ENCODE data around the gene THAP8.
A peak's percentile ranks its signal among the peaks of the same experiment; 100 is the strongest.
"Not testable (repeated sequence)": the region's sequence is repeated elsewhere in the genome, so short reads cannot be mapped to it uniquely, and the experiment has no call there.

THAP8 gene

DNA sequence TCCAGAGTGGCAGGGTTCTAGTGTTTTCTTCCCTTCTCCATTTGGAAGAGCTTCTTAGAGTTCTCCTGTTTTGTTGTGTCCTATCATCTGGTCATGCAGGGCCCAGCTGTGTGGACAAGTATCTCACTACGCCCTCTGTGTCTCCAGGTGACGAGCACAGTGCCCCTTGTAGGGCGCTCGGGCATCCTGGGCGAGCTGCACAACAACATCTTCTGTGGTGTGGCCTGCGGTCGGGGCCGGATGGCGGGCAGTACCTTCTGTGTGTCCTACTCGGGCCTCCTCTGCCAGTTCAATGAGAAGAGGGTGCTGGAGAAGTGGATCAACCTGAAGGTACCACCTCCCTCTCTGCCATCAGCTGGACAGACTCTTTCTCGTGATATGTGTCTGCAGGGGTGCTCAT, 13.6 kb upstream of the THAP8 start:
- no peak for DNase-seq

DNA sequence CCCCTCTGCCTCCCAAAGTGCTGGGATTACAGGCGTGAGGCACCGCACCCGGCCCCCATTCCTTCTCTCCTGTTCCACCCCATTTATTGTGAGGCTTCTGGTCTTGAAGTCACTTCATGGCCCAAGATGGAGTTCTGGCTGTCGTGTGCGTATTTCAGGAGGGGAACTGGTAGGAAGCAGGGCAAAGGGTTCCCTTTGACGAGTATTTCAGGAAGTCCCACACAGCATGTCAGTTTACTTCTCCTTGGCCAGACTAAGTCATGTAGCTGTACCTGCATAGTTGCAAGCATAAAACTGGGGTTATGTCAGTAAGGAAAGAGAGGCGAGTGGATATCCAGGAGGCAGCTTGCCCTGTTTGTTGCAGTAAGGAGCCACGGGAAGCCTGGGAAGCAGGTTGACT, 10.7 kb upstream of the THAP8 start:
- no peak for DNase-seq

DNA sequence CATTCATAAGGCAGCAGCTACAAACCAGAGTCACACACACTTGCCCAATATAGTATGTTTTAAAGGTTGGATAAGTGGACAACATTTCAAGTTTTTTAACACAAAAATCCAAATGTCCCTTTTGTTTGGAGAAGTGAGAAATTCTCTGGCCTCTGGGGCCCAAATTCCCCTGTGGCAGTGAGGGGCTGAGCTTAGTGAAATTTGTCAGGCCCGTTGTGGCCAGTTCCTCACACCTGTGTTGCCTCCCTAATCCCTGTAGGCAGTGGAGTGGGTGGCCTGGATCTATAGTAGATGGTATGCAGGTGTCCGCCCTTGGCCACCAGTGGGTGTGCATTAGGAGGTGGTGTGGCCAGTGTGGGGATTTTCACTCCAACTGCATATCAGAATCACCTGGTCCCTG, 7.3 kb upstream of the THAP8 start:
- no peak for DNase-seq

DNA sequence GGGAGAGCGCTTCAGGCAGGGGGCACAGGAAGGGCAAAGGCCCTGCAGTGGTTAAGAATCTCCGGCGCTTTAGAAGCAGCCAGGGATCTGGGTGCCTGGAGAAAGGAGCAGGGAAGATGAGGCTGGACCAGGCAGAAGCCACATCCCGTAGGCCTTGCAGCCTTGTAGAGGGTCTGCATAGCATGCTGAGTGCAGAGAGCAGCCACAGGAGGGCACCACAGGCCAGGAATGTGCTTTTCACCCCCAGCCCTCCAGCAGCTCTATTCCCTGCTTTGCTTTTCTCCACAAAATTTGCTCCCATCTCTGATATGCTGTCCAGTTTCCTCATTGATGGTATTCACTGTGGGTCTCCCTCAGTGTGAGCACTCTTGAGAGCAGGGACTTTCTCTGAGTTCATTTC, 6.3 kb upstream of the THAP8 start:
- DNase-seq, result no peak

DNA sequence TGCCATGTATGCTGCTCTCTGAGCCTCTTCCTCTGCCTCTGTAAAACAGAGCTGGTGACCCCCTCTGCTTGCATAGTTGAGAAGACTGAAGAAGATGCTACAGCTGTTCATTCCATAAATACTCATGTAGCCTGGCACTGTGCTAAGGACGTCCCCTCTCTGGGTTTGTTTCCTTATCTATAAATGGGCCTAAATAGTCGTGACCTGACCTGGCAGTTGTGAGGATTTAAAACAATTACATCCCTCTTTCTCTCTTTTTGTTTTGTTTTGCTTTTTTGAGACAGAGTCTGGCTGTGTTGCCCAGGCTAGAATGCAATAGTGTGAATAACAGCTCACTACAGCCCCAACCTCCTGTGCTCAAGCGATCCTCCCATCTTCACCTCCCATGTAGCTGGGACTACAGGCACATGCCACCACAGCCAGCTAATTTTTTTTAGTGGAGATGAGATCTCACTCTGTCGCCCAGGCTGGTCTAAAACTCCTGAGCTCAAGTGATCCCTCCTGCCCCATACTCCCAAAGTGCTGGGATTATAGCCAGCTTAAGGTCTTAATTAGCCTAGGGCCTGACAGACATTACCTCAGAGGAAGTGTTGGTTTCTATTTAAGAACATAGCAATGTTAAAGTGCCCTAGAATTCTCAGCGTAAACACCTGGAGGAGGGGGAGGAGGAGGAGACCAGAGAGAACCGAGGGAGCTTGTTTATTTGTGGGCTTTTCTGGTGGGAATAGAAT, 5.3 kb upstream of the THAP8 start:
- no peak for DNase-seq

DNA sequence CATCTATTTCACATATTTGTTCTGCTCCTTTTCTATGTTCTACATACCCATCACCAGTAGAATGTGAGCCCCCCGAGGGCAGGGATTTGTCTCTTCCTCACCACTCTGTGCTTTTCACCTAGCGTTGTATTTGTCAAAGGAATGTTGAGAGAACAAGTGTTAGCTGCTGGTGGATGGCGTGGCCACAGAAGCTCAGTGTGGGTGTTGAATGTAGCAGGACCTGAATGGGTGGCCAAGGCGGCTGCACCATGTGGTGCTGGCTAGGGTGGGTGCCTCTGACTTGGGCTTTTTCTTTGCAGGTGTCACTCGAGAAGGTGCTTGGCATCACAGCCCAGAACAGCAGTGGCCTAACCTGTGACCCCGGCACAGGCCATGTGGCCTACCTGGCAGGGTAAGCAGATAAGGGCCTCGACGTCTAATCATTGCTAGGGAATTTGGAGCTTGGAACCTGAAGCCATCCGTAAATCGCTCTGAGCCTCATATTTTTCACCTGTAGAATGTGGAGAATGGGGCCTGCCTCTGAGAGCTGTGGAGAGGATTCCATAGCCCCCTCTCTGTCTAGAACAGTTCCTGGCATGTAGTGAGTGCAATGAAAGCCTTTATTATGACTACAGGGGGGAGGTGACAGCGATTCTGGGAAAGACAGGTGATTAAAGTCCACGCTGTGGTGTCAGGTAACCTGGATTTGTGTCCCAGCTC, 4.5 kb upstream of the THAP8 start:
- DNase-seq, result no peak

DNA sequence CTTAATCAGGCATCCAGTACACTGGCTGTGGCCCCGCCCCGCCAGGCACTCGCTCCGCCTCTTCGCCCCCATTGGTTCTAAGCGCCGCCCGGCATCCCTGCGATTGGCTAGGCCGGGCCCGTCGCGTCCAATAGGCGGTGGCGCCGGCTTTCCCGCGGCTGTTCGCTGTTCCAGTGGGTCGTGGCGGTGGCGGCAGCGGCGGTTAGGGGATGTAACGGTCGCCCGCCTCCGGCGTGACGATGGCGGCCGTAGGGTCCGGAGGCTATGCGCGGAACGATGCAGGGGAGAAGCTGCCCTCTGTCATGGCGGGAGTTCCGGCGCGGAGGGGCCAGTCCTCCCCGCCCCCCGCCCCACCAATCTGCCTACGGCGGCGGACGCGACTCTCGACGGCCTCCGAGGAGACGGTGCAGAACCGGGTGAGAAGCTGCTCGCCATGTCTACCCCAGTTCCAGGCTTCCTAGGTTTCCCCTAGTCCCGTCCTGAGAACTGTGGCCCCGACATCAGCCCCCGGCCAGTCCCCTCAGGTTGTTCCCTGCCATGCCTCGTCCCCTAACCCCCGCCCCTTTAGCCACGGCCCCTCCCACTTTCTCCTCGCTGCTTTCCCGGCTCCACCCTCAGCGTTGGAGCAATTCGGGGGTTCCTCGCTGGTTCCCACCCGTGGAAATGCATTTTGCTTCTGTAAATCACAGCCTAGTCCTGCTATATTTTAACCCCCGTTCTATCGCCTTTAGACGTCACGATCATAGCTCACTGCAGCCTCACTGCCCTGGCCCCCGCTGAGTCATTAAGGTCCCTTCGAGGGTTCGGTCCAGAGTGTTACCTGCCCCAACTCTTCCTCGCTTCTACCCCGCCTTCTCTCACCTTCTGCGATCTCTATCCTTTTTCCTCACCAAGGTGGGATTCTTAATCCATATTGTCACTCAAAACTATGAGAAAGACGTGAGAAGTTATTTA, 925 bp upstream of the THAP8 start, which contains the start of gene WDR62:
Gene WDR62, plus strand, starts transcription at position 165 of the 954 bp plus-strand sequence. Its CDS starts 75 bp downstream, at position 240.
- DNase-seq, result peak; percentile 92

DNA sequence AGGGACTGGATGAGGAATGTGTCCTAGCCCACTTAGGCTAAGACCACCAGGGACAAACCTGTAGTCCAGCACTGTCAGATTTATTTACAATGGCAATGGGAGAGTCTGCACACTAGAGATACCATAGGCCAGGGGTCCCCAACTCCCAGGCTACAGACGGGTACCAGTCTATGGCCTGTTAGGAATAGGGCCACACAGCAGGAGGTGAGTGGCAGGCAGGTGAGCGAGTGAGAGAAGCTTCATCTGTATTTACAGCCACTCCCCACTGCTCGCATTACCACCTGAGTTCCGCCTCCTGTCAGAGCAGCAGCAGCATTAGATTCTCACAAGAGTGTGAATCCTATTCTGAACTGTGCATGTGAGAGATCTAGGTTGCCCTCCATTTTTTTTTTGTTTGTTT, 2.4 kb downstream of the THAP8 start:
- no peak for DNase-seq

DNA sequence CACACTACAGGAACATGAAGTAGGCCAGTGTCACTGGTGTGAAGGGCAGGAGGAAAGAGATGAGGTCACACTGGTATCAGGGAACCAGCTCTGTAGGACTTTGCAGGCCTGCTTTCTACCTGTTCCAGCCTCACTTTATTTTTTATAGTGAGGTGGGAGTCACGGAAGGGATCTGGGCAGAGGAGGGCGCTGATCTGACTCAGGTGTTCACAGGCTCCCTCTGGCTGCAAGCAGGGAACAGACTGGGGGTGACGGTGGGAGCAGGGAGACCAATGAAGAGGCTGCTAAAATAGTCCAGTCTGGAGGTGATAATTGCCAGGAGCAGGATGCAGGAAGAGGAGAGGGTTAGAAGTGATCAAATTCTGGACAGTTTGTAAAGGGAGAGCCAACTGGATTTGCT, 2.8 kb downstream of the THAP8 start:
- no peak for DNase-seq

DNA sequence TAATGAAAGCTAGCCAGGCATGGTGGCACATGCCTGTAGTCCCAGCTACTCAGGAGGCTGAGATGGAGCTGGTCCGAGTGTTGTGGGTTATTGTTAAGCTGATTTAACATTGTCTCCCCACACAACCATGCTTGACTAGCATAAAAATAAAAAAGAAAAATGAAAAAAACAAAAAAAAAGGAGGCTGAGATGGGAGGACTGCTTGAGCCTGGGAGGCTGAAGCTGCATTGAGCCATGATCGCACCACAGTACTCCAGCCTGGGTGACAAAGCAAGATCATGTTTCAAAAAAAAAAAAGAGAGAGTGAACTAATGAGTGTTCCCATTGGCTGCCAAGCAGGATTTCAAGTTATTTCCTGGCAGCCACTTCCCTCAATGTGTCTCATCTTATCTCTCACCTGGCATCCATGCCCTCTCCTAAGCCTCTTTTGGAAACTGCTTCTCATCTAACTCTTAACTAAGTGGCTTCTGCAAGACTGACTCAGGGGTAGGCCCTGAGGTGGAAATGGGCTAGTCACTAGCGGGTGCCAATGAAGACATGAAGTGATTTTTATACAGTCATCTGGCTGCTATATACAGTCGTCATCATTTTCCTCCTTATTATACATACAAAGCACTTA, 4.9 kb downstream of the THAP8 start:
- peak; percentile 24 for DNase-seq

DNA sequence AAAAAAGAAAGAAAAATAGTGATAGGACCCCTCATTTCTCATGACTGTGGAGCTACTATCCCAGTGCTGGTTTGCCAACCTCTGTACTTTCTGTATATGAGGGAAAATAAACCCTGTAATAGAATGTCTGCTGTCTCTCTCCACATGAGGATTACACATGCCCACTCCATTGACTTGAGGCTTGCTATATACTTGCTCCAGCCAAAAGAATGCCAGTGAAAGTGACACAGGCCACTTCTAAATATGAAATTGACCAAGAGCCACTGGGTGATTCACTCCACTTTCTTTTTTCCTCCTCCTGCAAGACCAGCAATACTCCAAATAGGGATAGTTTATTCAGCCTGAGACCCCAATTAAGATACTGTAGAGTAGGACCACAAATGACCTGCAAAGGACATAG, 6.2 kb downstream of the THAP8 start:
- DNase-seq, result no peak

DNA sequence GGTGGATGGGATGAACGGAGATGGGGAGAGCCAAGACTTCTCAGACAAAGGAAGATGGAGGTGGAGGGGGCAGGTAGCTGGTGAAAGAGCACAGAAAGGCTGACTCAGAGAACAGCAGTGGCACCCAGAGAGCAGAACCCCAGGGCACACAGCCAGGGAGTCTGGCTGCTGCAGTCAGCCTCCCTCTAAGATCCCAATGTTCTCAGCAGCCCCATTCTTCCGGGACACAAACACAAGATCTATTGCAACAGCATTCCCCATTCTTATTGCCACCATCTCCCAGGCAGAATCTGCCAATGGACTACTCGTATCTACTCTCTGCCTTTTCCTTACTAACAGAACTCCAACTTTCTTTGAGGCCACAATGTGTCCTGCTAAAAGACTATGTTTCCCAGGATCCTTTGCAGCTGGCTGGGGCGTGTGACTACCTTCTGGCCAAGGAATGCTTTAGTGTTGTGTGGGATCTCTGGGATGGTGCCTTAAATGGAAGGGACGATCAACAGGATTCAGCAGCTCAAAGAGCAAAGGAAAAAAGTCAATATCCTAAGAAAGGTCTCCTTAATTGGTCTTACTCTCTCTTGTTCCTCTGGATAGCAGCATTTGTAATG, 7.5 kb downstream of the THAP8 start:
- DNase-seq, result no peak

DNA sequence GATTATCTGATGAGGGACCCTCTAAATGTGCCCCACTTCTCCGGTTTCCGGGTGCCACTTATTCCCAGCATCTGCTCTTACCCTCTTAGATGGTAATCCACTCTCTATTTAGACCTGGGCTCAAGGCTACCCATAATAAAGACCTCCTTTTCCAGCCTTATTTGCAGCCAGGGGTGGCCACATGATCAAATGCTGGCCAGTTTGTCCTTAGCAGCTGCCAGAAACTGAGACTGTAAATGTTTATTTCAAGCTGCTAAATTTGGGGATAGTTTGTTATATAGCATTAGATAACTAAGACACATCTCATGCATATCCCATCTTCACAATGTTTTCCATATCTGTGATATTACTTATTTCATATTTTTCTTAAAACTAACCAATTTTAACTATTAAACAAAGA, 10.1 kb downstream of the THAP8 start:
- DNase-seq, result no peak

DNA sequence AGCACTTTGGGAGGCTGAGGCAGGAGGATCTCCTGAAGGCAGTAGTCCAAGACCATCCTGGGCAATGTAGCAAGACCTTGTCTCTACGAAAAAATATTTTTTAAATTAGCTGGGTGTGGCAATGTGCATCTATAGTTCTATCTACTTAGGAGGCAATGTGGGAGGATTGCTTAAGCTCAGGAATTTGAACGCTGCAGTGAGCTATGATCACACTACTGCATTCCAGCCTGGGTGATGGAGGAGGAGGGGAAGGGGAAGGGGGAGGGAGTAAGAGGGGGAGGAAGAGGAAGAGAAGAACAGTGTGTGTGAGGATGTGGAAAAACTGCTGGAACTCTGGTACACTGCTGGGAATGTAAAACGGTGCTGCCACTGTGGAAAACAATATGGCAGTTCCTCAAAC, 12.3 kb downstream of the THAP8 start:
- DNase-seq, result no peak

DNA sequence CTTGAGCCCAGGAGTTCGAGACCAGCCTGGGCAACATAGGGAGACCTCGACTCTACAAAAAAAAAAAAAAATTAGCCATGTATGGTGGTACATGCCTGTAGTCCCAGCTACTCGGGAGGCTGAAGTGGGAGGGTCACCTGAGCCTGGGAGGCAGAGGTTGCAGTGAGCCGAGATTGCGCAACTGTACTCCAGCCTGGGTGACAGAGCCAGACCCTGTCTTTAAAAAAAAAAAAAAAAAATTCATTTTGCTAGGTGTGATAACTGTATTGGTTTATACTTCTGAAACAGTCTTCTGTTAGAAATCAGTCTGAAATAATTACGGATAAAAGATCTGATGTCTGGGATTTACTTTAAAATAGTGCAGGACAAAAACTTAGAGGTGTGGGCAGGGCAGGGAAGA, 13.0 kb downstream of the THAP8 start:
- DNase-seq, result not testable (repeated sequence)

DNA sequence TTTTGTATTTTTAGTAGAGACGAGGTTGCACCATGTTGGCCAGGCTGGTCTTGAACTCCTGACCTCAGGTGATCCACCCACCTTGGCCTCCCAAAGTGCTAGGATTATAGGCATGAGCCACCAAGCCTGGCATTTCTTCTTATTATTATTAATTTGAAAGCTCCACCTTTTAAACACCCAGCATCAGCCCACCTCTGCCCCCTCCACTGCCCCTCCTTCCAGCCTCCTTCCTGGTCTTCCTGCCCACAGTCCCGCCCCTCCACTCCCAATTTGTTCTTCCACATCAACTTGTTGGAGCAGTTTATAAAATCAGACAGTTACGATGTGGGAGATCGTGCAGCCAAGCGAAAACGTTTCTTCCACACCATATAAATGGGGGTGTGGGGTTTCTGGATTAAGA, 13.6 kb downstream of the THAP8 start:
- DNase-seq, result no peak

DNA sequence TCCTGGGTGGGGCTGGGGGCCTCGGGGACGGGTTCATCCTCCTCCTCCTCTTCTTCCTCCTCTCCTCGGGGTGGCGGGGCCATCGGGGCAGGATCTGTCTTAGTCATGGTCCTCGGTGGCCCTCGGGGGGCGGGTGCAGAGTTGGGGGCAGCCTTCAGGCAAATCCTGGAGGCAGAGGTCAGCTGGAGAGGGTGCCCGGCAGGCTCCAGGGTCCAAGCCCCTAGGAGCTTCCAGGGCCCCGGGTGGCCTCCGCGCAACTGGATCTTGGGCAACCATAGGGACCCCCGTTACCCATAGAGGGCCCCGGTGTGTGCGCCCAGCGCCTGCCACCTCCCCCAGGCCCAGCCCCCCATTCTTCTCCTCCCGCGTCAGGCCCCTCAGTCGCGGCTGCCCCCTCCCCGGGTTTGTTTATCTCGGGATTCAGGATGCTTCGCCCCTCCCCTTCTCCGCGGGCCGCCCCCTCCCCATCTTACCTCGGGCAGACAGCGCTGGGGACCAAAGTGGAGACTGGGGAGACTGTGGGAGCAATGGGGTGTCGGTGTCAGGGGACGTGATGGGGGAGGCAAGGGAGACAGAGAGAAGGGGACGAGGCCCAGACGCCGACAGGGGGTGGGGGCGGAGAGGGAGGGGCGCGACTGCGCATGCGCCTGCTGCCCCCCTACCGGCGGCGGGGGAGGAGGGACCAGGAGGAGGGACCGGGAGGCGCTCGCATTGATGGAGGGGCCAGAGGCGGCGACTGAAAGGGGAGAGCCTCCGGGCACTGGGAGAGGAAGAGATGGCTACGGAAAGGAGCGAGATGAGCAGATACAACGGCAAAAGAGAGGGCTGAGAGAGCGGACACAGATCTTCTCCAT, 21.6 kb downstream of the THAP8 start, which contains the start of gene CLIP3:
Gene CLIP3, minus strand, starts transcription at position 623 of the 854 bp plus-strand sequence. Its CDS starts 516 bp downstream, at position 107.
- peak; percentile 50 for DNase-seq

DNA sequence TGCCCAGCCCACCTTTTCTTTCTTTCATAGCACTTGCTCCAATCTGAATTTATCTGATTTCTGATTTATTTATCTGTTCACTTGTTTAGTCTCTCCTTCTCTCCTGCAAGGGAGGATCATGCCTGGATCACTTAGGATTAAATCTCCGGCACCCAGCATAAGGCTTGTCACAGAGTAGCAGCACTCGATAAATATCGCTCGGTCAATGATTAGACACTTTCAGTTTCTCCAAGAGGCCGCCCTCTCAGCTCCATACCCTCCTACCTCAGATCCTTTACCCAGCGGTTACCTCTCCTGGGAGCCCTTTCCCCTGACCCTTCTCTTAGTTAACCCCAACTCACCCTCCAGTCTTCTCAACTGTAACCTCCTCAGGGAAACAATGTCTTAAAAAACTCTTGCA, 22.8 kb downstream of the THAP8 start:
- DNase-seq, result no peak

DNA sequence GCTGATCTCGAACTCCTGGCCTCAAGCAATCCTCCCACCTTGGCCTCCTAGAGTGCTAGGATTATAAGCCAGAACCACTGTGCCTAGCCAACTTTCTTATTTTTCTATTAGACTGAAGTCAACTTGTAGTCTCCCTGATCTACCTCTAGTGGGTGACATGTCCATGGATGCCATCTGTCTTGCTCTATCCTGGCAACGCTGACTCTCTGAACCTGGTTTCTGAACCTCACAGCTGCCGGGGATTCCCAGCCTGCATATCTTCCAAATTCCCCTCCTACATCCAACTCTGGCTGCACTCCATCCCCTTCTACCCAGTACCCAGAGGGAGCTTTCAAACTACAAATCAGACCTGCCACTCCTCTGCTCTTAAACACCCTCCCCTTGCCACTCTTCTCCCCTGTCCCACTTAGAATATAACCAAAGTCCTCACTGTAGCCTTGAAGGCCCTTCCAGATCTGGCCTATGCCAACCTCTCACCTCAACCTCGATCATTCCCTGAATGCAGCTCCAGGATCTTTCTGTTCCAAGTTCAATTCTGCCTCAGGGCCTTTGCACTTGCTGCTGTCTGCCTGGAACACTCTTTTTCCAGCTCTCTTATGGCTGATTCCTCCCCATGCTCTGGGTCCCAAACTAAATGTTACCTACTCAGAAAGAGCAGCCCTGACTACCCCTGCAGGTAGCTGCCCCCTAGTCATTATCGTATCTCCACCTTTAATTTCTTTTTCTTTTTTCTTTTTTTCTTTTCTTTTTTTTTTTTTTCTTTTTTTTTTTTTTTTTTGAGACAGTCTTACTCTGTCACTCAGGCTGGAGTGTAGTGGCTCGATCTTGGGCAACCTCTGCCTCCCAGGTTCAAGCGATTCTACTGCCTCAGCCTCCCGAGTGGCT, 23.6 kb downstream of the THAP8 start:
- DNase-seq, result no peak

DNA sequence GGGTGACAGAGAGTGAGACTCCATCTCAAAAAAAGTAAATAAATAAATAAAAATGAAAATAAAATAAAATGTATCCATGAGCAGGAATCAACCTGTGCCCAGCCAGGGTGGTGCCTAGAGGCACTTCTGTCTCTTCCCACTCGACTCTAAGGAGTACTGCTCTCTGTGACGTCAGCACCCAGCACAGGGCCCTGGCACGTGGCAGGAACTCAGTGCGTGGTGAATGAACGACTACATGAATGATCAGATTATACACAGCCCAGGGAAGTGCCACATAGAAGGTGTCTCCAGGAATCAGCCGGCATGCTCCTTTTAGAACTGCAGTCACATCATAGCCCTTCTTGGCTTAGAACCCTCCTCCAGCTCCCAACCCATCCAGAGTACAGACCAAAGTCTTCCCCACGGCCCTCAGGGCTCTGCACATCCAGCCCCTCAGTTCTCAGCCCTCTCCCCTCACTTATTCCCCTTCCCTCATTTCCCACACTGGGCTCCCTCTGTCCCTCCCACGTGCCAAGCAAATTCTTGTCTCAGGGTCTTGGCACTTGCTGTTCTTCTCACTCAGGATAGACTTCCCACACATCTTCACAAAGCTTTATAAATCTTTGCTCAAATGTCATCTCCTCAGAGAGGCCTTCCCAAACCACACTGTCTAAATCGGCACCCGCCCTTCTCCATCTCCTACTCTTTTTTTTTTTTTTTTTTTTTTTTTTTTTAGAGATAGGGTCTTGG, 25.6 kb downstream of the THAP8 start:
- DNase-seq, result no peak
